Endothelial cell of umbilical vein (primary cell): ENCODE measurements around the gene S100A4. TPM values are rescaled to one million over a fixed set of nuclear protein-coding genes. Genes with fewer than 3 reads are reported as not detected.

Experiments used
- BruUV-seq: library from RNA; stranded (reverse); fragments of 400-500 nt; replicated peaks from 2 replicates; lab custom pipeline; 2021; lab: Mats Ljungman, UMichigan
- CTCF ChIA-PET: fragments of 300-600, 350-600 bp; sonication (Branson Sonifier 250); formaldehyde crosslinking; loops from one replicate; lab custom pipeline; 2021; ENCODE audit warnings: antibody characterized with exemption, inconsistent platforms; lab: Charles Lee
- POLR2A ChIA-PET: fragments of 300-600, 350-600 bp; sonication (Branson Sonifier 250); formaldehyde crosslinking; loops from one replicate; lab custom pipeline; 2021; ENCODE audit warnings: antibody characterized with exemption, inconsistent platforms; lab: Charles Lee
- DNase-seq: peaks from one replicate; pipeline ENCODE4 v3.0.0-alpha.2; 2011; ENCODE audit warnings: low read depth, low spot score
- FAIRE-seq: peaks from 2 replicates; lab custom pipeline; 2011; peaks lifted over from hg19 to GRCh38; lab: Jason Lieb, UNC
- H2AFZ ChIP-seq: 2 replicates; pipeline ENCODE4 v1.6.0; 2012; ENCODE audit warnings: low read depth, low read length, control low read depth, inconsistent platforms
- H3K27ac ChIP-seq: 2 replicates; pipeline ENCODE4 v1.5.1; 2011; ENCODE audit warnings: low read depth, mild to moderate bottlenecking, control low read depth, low read length, moderate library complexity; ENCODE audit not compliant: insufficient read depth
- H3K27me3 ChIP-seq, 2 experiments: 2 replicates each; pipeline versions ENCODE4 v1.6.0 to v1.6.1; 2011; ENCODE audit warnings: low read length in 2 of 2, mixed read lengths in 1 of 2; ENCODE audit not compliant: control insufficient read depth in 2 of 2, insufficient read depth in 2 of 2
- H3K36me3 ChIP-seq, 2 experiments: 2 replicates in 1 of 2; 3 replicates in 1 of 2; pipeline ENCODE4 v1.5.1; 2011; ENCODE audit warnings: low read length in 2 of 2, mild to moderate bottlenecking in 1 of 2, moderate library complexity in 1 of 2; ENCODE audit not compliant: control insufficient read depth in 2 of 2, insufficient read depth in 2 of 2; ENCODE audit errors: extremely low read depth in 1 of 2
- H3K4me1 ChIP-seq: 3 replicates; pipeline ENCODE4 v1.5.1; 2011; ENCODE audit warnings: mild to moderate bottlenecking, low read length; ENCODE audit not compliant: control insufficient read depth, insufficient read depth; ENCODE audit errors: extremely low read depth
- H3K4me2 ChIP-seq: 2 replicates; pipeline ENCODE4 v1.6.1; 2011; ENCODE audit warnings: low read length, control low read depth, mixed read lengths; ENCODE audit not compliant: insufficient read depth
- H3K4me3 ChIP-seq, 3 experiments: fragments of 200-600 bp in 1 of 3; sonication (generic), shearing (Covaris generic) in 1 of 3; replicated peaks in 1 of 3; 2 replicates each; pipeline ENCODE4 v1.5.1; 2011 to 2016; ENCODE audit warnings: control low read depth in 3 of 3, low read length in 3 of 3, mild to moderate bottlenecking in 2 of 3, inconsistent platforms in 1 of 3, low read depth in 1 of 3, moderate library complexity in 1 of 3; ENCODE audit not compliant: insufficient read depth in 1 of 3
- H3K79me2 ChIP-seq: 2 replicates; pipeline ENCODE4 v1.6.0; 2012; ENCODE audit warnings: low read length, inconsistent platforms; ENCODE audit not compliant: control insufficient read depth, insufficient read depth
- H3K9ac ChIP-seq: replicated peaks from 2 replicates; pipeline ENCODE3; 2011; ENCODE audit warnings: low read length, control low read depth; ENCODE audit not compliant: insufficient read depth; ENCODE audit errors: extremely low read depth
- H3K9me1 ChIP-seq: replicated peaks from 3 replicates; pipeline ENCODE4 v1.6.0; 2011; ENCODE audit warnings: mild to moderate bottlenecking, low read length; ENCODE audit not compliant: control insufficient read depth, insufficient read depth; ENCODE audit errors: extremely low read depth
- H3K9me3 ChIP-seq: replicated peaks from 2 replicates; pipeline ENCODE4 v1.5.1; 2012; ENCODE audit warnings: low read length, inconsistent platforms; ENCODE audit not compliant: control insufficient read depth, insufficient read depth
- H4K20me1 ChIP-seq: replicated peaks from 2 replicates; pipeline ENCODE3; 2011; ENCODE audit warnings: mild to moderate bottlenecking, low read length; ENCODE audit not compliant: control insufficient read depth, insufficient read depth; ENCODE audit errors: extremely low read depth
- EZH2 ChIP-seq: IDR thresholded peaks from 2 replicates; pipeline ENCODE4 v1.6.1; 2012; ENCODE audit warnings: borderline replicate concordance, low read depth, mild to moderate bottlenecking, moderate library complexity, low read length, inconsistent platforms; ENCODE audit not compliant: severe bottlenecking
- FOS ChIP-seq: IDR thresholded peaks from 2 replicates; pipeline ENCODE4 v1.6.1; 2011; ENCODE audit warnings: mild to moderate bottlenecking, low read length, moderate library complexity, borderline replicate concordance; ENCODE audit not compliant: insufficient read depth
- GATA2 ChIP-seq: IDR thresholded peaks from 2 replicates; pipeline ENCODE4 v1.7.0; 2011; ENCODE audit warnings: low read depth, mild to moderate bottlenecking, moderate library complexity, mixed read lengths, low read length; ENCODE audit not compliant: insufficient read length, insufficient read depth
- JUN ChIP-seq: IDR thresholded peaks from 2 replicates; pipeline ENCODE4 v1.6.1; 2011; ENCODE audit warnings: borderline replicate concordance, low read depth; ENCODE audit not compliant: insufficient read length, insufficient read depth
- MAX ChIP-seq: IDR thresholded peaks from 2 replicates; pipeline ENCODE4 v1.6.1; 2011; ENCODE audit not compliant: insufficient read depth, insufficient read length
- MYC ChIP-seq: IDR thresholded peaks from one replicate; pipeline ENCODE4 v1.6.1; 2011; ENCODE audit warnings: mild to moderate bottlenecking, low read depth, low read length
- POLR2A ChIP-seq: IDR thresholded peaks from 2 replicates; pipeline ENCODE4 v1.6.1; 2012; ENCODE audit warnings: low read depth, mild to moderate bottlenecking, control low read depth, low read length
- POLR2AphosphoS5 ChIP-seq: IDR thresholded peaks from 2 replicates; pipeline ENCODE4 v1.6.1; 2012; ENCODE audit warnings: low read depth, mild to moderate bottlenecking, control low read depth, low read length, moderate library complexity; ENCODE audit not compliant: insufficient read depth
- dilution Hi-C: fragments of 300-500 bp; cut with MboI; formaldehyde crosslinking; loops from one replicate; pipeline ENCODE4 v1.15.0; 2019; ENCODE audit warnings: low sequenced_read_pairs; ENCODE audit not compliant: extremely low pct_ligation_motif_present
- intact Hi-C: fragments of 100-400 bp; cut with micrococcal nuclease; formaldehyde crosslinking; loops from one replicate; pipeline ENCODE4 v1.10.0; 2022
- polyA plus RNA-seq, 4 experiments: library from polyadenylated mRNA; depleted of rRNA in 3 of 4; stranded (reverse) in 3 of 4; unstranded in 1 of 4; fragments of >200 nt; gene quantifications; 2 replicates each; pipeline versions ENCODE4 v1.2.1 to v1.2.3, GENCODE V29; 2011 to 2012; ENCODE audit warnings: missing spikeins in 1 of 4
- total RNA-seq: library from RNA; stranded (reverse); gene quantifications from 2 replicates; pipeline ENCODE4 v1.2.3, GENCODE V29; 2021
- TF ChIP-seq, protein P1 (sequence below), 2 donors: IDR thresholded peaks; 1 replicate in 1 of 2; 2 replicates in 1 of 2; pipeline ENCODE4 v1.5.1; 2011; ENCODE audit warnings: low read length in 2 of 2, mild to moderate bottlenecking in 2 of 2, moderate library complexity in 2 of 2, control low read depth in 1 of 2, inconsistent platforms in 1 of 2, low read depth in 1 of 2; ENCODE audit not compliant: insufficient read depth in 1 of 2; ENCODE audit errors: extremely low read depth in 1 of 2

S100A4 gene
- total and polyA plus RNA-seq, 2 donors (not counting 3 experiments of a cell fraction or from before 2014, with no cell fraction given): 1.1 TPM; not detected in 1

DNA sequence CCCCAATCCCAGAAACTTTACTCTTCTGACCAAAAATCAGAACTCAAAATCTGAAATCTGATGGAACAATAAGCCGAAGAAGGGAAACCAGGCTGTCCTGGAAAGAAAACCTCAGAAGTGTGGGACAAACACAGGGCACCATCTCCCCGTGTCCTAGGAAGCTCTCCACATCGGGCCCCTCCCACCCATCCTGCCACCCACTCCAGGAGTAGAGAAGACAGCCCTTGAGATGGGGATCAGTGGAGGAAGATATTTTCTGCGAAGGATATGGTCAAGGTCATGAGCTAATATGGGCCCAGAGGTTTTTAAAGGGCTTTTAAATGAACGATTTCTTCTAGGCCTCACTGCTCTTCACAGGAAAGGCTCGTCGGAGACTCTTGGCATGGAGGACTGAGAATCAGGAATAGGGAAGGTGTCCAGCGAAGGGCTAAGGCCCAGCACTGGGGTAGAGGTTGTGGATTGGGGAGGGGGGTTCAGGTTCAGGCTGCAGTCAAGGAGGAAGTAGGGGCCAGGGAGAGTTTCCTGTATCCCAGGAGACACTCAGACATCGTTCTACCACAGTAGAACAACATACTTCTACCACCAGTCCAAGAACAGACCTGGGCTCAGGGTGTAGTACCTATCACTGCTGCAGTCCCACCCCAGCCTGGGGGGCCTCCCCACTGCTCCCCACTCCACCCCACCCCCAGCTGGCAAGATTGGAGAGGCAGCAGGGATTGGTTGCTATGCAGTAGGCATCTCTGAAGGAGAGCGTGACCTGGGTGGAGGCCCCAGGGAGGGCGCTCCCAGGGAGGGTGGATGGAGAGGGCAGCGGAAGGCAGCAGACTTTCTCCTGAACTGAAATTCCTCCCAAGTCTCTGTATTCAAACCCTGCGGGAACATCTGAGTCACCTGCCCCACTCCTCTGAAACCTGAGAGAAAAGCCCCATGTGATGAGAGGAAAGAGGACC lies 3.7 kb downstream of the S100A4 start:
- intact Hi-C loops (no loop called here), dilution Hi-C loops (no loop called here)
- ChIA-PET CTCF (no interaction called here), POLR2A (no interaction called here)
- Histone ChIP-seq H3K79me2 (no peaks in the 10 kb centered on the region), H3K36me3 (no peaks in the 10 kb centered on the region), H3K4me3 (no peak overlapping the region), H3K9me3 (no peaks in the 10 kb centered on the region), H3K4me2 (no peak overlapping the region), H2AFZ (no peak overlapping the region), H4K20me1 (no peaks in the 10 kb centered on the region), H3K27me3 (no peaks in the 10 kb centered on the region), H3K9me1 (no peaks in the 10 kb centered on the region), H3K9ac (no peak overlapping the region), H3K4me1 (peaks cover 7% of the 10 kb centered on the region), H3K27ac (no peak overlapping the region)
- TF ChIP-seq, protein P1, sequence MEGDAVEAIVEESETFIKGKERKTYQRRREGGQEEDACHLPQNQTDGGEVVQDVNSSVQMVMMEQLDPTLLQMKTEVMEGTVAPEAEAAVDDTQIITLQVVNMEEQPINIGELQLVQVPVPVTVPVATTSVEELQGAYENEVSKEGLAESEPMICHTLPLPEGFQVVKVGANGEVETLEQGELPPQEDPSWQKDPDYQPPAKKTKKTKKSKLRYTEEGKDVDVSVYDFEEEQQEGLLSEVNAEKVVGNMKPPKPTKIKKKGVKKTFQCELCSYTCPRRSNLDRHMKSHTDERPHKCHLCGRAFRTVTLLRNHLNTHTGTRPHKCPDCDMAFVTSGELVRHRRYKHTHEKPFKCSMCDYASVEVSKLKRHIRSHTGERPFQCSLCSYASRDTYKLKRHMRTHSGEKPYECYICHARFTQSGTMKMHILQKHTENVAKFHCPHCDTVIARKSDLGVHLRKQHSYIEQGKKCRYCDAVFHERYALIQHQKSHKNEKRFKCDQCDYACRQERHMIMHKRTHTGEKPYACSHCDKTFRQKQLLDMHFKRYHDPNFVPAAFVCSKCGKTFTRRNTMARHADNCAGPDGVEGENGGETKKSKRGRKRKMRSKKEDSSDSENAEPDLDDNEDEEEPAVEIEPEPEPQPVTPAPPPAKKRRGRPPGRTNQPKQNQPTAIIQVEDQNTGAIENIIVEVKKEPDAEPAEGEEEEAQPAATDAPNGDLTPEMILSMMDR (IDR thresholded peaks at IDR 0.05; ENCODE audit: extremely low read depth in 1 of 2, insufficient read depth in 1 of 2, low read depth in 1 of 2, low read length in 2 of 2): no peak
- TF ChIP-seq MYC (no peak), EZH2 (no peak), FOS (no peak), MAX (no peak), JUN (no peak), GATA2 (no peak), POLR2AphosphoS5 (no peak), POLR2A (no peak)
- FAIRE-seq (no peak), DNase-seq (no peak)
- no TSS peak for BruUV-seq
